Neuronal stem cell (in vitro differentiated cells): ENCODE data around the gene KIF18B.

Experiments
- DNase-seq: peaks from one replicate; pipeline ENCODE4 v3.0.0-alpha.2; 2013; ENCODE audit warnings: low spot score
- H2AFZ ChIP-seq: one replicate; pipeline ENCODE4 v1.6.1; 2013; ENCODE audit warnings: mild to moderate bottlenecking, low read length, inconsistent platforms
- H2AK5ac ChIP-seq: 2 replicates; pipeline ENCODE4 v1.6.1; 2013; ENCODE audit warnings: low read depth, mild to moderate bottlenecking, inconsistent platforms, low read length, moderate library complexity, mixed read lengths
- H2BK120ac ChIP-seq: 2 replicates; pipeline ENCODE4 v1.6.1; 2013; ENCODE audit warnings: low read depth, mild to moderate bottlenecking, inconsistent platforms, low read length, moderate library complexity, mixed read lengths
- H2BK12ac ChIP-seq: one replicate; pipeline ENCODE4 v1.6.1; 2013; ENCODE audit warnings: low read length, inconsistent platforms
- H2BK15ac ChIP-seq: 2 replicates; pipeline ENCODE4 v1.6.1; 2013; ENCODE audit warnings: mild to moderate bottlenecking, low read length, inconsistent platforms, mixed read lengths
- H2BK5ac ChIP-seq: one replicate; pipeline ENCODE4 v1.6.1; 2013; ENCODE audit warnings: inconsistent platforms, mild to moderate bottlenecking, low read length, moderate library complexity
- H3K14ac ChIP-seq: one replicate; pipeline ENCODE4 v1.6.1; 2013; ENCODE audit warnings: low read length, inconsistent platforms
- H3K18ac ChIP-seq: 2 replicates; pipeline ENCODE4 v1.6.1; 2013; ENCODE audit warnings: low read length, inconsistent platforms
- H3K23ac ChIP-seq: 2 replicates; pipeline ENCODE4 v1.6.1; 2013; ENCODE audit warnings: low read depth, mild to moderate bottlenecking, mixed read lengths, low read length, inconsistent platforms; ENCODE audit not compliant: poor library complexity
- H3K27ac ChIP-seq: replicated peaks from 3 replicates; pipeline ENCODE4 v1.5.1; 2013; ENCODE audit warnings: low read length, inconsistent platforms
- H3K27me3 ChIP-seq, 3 experiments: 2 replicates each; pipeline ENCODE4 v1.6.1; 2013; ENCODE audit warnings: low read length in 3 of 3, mild to moderate bottlenecking in 2 of 3, inconsistent platforms in 1 of 3, low read depth in 1 of 3, mixed read lengths in 1 of 3, moderate library complexity in 1 of 3; ENCODE audit not compliant: control insufficient read depth in 3 of 3, insufficient read depth in 3 of 3
- H3K36me3 ChIP-seq, 2 donors: replicated peaks in 1 of 2; 2 replicates each; pipeline ENCODE4 v1.6.1; 2013; ENCODE audit warnings: low read length in 2 of 2; ENCODE audit not compliant: control insufficient read depth in 2 of 2, insufficient read depth in 2 of 2
- H3K4ac ChIP-seq: 2 replicates; pipeline ENCODE4 v1.6.1; 2013; ENCODE audit warnings: inconsistent platforms, mild to moderate bottlenecking, low read length, moderate library complexity
- H3K4me1 ChIP-seq, 2 donors: 1 replicate in 1 of 2; 2 replicates in 1 of 2; pipeline ENCODE4 v1.6.1; 2013; ENCODE audit warnings: low read length in 2 of 2, low read depth in 1 of 2; ENCODE audit not compliant: control insufficient read depth in 2 of 2, insufficient read depth in 1 of 2
- H3K4me2 ChIP-seq: one replicate; pipeline ENCODE4 v1.6.1; 2013; ENCODE audit warnings: mild to moderate bottlenecking, low read length, inconsistent platforms; ENCODE audit not compliant: insufficient read depth, poor library complexity, severe bottlenecking
- H3K4me3 ChIP-seq, 2 donors: 2 replicates each; pipeline ENCODE4 v1.5.1; 2013; ENCODE audit warnings: low read length in 2 of 2, mild to moderate bottlenecking in 2 of 2, inconsistent platforms in 1 of 2, moderate library complexity in 1 of 2
- H3K79me1 ChIP-seq: one replicate; pipeline ENCODE4 v1.6.1; 2013; ENCODE audit warnings: low read depth, mild to moderate bottlenecking, inconsistent platforms, low read length, moderate library complexity
- H3K9ac ChIP-seq: one replicate; pipeline ENCODE4 v1.6.1; 2013; ENCODE audit warnings: mild to moderate bottlenecking, low read depth, low read length, inconsistent platforms; ENCODE audit not compliant: poor library complexity
- H3K9me3 ChIP-seq, 2 donors: replicated peaks in 1 of 2; 2 replicates each; pipeline versions ENCODE3 to v1.6.1; 2013; ENCODE audit warnings: low read length in 2 of 2, mild to moderate bottlenecking in 2 of 2, inconsistent platforms in 1 of 2, low read depth in 1 of 2, mixed read lengths in 1 of 2, moderate library complexity in 1 of 2; ENCODE audit not compliant: control insufficient read depth in 2 of 2, insufficient read depth in 1 of 2
- H4K8ac ChIP-seq: one replicate; pipeline ENCODE4 v1.6.1; 2013; ENCODE audit warnings: low read depth, mild to moderate bottlenecking, inconsistent platforms, low read length, moderate library complexity
- H4K91ac ChIP-seq: one replicate; pipeline ENCODE4 v1.6.1; 2013; ENCODE audit warnings: low read length, low read depth, mild to moderate bottlenecking, inconsistent platforms; ENCODE audit not compliant: poor library complexity
- WGBS, 2 donors: extraction: QIAGEN DNeasy Blood & Tissue Kit; methylation state at CpG; one replicate each; pipeline ENCODE4 v1.1.7; 2013; ENCODE audit warnings: missing lambda C conversion rate in 2 of 2, mixed read lengths in 1 of 2; ENCODE audit not compliant: insufficient read length in 2 of 2, insufficient replicate concordance in 1 of 2; ENCODE audit errors: extremely low coverage in 2 of 2; 5-methylcytosine and 5-hydroxymethylcytosine counted together

Gene KIF18B

DNA sequence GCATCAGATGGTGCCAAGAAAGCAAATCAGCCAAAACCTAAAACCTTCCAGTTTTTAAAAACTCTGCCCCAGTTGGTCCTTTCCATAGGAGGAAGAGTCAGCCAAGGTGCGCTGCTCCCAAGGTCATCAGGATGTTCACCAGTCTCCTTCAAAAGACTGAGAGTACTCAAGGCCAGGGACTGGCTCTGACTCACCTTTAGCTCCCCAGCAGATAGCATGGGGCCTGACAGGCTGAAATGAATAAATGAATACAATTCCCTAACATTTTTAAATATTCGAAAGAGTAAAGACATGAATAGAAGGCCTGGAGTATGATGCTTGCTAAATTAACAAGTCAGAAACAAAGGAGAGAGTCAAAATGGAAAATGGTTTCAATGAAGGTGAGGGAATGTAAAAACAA, 67.5 kb downstream of the KIF18B start:
- no peak overlapping the region for H3K4me3 ChIP-seq
- no peak for DNase-seq
- H3K23ac ChIP-seq: no peak overlapping the region
- H3K4me2 ChIP-seq: no peak overlapping the region
- H2BK5ac ChIP-seq: no peak overlapping the region
- H2BK15ac ChIP-seq: no peak overlapping the region
- H3K4me1 ChIP-seq: no peaks in the 10 kb centered on the region
- H3K36me3 ChIP-seq: peaks cover 36 to 97% of the 10 kb centered on the region in 2 donors
- H2BK12ac ChIP-seq: no peak overlapping the region
- H2AK5ac ChIP-seq: no peak overlapping the region
- H3K14ac ChIP-seq: no peak overlapping the region
- no peak overlapping the region for H4K91ac ChIP-seq
- H3K79me1 ChIP-seq: no peaks in the 10 kb centered on the region
- H3K9ac ChIP-seq: no peak overlapping the region
- WGBS, 2 donors: no CpG with 5 or more reads among the region's 2 CpGs
- H4K8ac ChIP-seq: no peak overlapping the region
- H3K27ac ChIP-seq: no peak overlapping the region
- H3K4ac ChIP-seq: no peak overlapping the region
- H3K27me3 ChIP-seq: no peaks in the 10 kb centered on the region
- no peak overlapping the region for H2AFZ ChIP-seq
- no peaks in the 10 kb centered on the region for H3K9me3 ChIP-seq
- H2BK120ac ChIP-seq: no peak overlapping the region
- no peak overlapping the region for H3K18ac ChIP-seq

DNA sequence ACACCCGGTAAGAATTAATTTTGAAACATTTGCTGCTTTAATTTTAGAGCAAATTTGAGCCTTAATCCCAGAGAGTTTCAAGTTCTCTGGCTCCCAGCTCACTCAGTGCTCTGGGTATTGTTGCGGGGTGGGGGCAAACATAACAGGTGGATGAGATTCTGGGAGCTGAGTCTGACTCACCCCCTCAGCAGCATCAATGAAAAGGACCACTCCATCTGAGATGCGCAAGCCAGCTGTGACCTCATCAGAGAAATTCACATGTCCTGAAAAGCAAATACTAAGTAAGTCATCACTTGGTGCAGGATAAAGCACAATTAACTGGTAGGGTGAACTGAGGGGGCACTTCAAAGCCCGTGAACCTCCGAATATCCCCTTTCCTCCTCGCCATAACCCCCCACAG, 68.2 kb downstream of the KIF18B start:
- H3K4me3 ChIP-seq: no peak overlapping the region
- no peak overlapping the region for H4K91ac ChIP-seq
- H3K4ac ChIP-seq: no peak overlapping the region
- H3K4me1 ChIP-seq: no peaks in the 10 kb centered on the region
- no peak overlapping the region for H3K23ac ChIP-seq
- no peaks in the 10 kb centered on the region for H3K27me3 ChIP-seq
- no peak overlapping the region for H3K14ac ChIP-seq
- no CpG with 5 or more reads among the region's 6 CpGs for WGBS, 2 donors
- H2BK15ac ChIP-seq: no peak overlapping the region
- H3K27ac ChIP-seq: no peak overlapping the region
- H2BK5ac ChIP-seq: no peak overlapping the region
- H4K8ac ChIP-seq: no peak overlapping the region
- H3K4me2 ChIP-seq: no peak overlapping the region
- no peak overlapping the region for H2AFZ ChIP-seq
- DNase-seq: no peak
- no peaks in the 10 kb centered on the region for H3K79me1 ChIP-seq
- no peak overlapping the region for H3K18ac ChIP-seq
- H2BK12ac ChIP-seq: no peak overlapping the region
- peaks cover 30 to 97% of the 10 kb centered on the region in 2 donors for H3K36me3 ChIP-seq
- no peaks in the 10 kb centered on the region for H3K9me3 ChIP-seq
- H2AK5ac ChIP-seq: no peak overlapping the region
- H3K9ac ChIP-seq: no peak overlapping the region
- no peak overlapping the region for H2BK120ac ChIP-seq

DNA sequence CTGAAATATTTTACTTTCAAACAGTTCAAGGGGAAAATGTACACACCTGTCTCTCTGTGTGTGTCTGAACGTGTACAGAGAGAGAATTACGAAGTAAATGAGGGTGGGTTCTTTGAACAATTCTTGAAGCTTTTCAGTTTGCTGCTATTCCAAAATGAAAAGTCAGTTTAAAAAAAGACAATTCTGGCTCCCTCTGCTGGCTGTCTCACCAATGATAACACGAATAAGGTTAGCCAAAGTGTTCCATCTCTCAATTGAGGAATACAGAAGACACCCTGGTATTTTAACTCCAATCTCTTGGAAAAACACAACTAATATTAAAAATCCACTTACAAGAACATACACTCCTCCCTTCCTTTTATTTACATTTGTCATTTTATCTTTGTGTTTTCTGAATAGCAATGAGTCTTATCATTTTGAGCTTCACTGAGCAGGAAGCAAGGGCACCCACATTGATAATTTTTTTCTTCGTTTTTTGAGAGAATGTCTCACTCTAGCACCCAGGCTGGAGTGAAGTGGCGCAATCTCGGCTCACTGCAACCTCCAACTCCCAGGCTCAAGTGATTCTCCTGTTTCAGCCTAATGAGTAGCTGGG, 68.8 kb downstream of the KIF18B start:
- no peak overlapping the region for H4K8ac ChIP-seq
- H2BK15ac ChIP-seq: no peak overlapping the region
- H3K4me1 ChIP-seq: no peaks in the 10 kb centered on the region
- no peak overlapping the region for H3K4me3 ChIP-seq
- no peaks in the 10 kb centered on the region for H3K9me3 ChIP-seq
- no peak overlapping the region for H4K91ac ChIP-seq
- no peaks in the 10 kb centered on the region for H3K27me3 ChIP-seq
- H3K18ac ChIP-seq: no peak overlapping the region
- no peak overlapping the region for H2BK12ac ChIP-seq
- H3K9ac ChIP-seq: no peak overlapping the region
- no peak overlapping the region for H2BK5ac ChIP-seq
- H3K4ac ChIP-seq: no peak overlapping the region
- no peak overlapping the region for H3K4me2 ChIP-seq
- WGBS, 2 donors: no CpG with 5 or more reads among the region's 6 CpGs
- no peak overlapping the region for H2AFZ ChIP-seq
- no peak overlapping the region for H3K27ac ChIP-seq
- H2AK5ac ChIP-seq: no peak overlapping the region
- H3K23ac ChIP-seq: no peak overlapping the region
- DNase-seq: no peak
- no peak overlapping the region for H3K14ac ChIP-seq
- peaks cover 33 to 96% of the 10 kb centered on the region in 2 donors for H3K36me3 ChIP-seq
- H2BK120ac ChIP-seq: no peak overlapping the region
- H3K79me1 ChIP-seq: no peaks in the 10 kb centered on the region

DNA sequence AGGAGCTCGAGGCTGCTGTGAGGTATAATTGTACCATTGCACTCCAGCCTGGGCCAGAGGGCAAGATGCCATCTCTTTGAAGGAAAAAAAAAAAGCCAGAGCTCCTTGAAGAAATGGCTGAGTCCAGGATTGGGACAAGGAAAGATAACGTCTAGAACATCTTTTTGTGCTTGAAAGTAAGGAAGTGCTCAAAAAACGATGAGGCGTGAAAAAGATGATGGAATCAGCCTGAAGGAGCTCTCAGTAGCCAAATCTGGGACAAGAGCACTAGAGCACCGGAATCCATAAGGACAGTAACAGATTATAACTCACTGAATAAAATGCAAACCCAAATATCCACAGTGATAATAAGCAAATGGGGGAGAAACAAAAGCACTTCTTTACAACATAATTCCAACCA, 70.5 kb downstream of the KIF18B start:
- no peak overlapping the region for H3K4me2 ChIP-seq
- no peak overlapping the region for H3K4me3 ChIP-seq
- no peak overlapping the region for H2AFZ ChIP-seq
- no peak overlapping the region for H2AK5ac ChIP-seq
- H2BK12ac ChIP-seq: no peak overlapping the region
- no peak overlapping the region for H4K91ac ChIP-seq
- H3K9me3 ChIP-seq: no peaks in the 10 kb centered on the region
- H3K23ac ChIP-seq: no peak overlapping the region
- WGBS, 2 donors: no CpG with 5 or more reads among the region's 5 CpGs
- H2BK5ac ChIP-seq: no peak overlapping the region
- H3K4me1 ChIP-seq: no peaks in the 10 kb centered on the region
- H3K36me3 ChIP-seq: peaks cover 31 to 94% of the 10 kb centered on the region in 2 donors
- no peak overlapping the region for H3K9ac ChIP-seq
- no peak overlapping the region for H3K27ac ChIP-seq
- no peak overlapping the region for H2BK15ac ChIP-seq
- no peak overlapping the region for H2BK120ac ChIP-seq
- no peak overlapping the region for H4K8ac ChIP-seq
- H3K27me3 ChIP-seq: no peaks in the 10 kb centered on the region
- no peak overlapping the region for H3K14ac ChIP-seq
- DNase-seq: no peak
- no peak overlapping the region for H3K18ac ChIP-seq
- no peaks in the 10 kb centered on the region for H3K79me1 ChIP-seq
- H3K4ac ChIP-seq: no peak overlapping the region
